HG03159 (cell line): ENCODE measurements around the gene STK32C.
"Not testable (repeated sequence)": the region's sequence is repeated elsewhere in the genome, so short reads cannot be mapped to it uniquely, and the experiment has no call there.

ENCODE experiments used
- ATAC-seq: cut with Tn5 transposase; IDR thresholded peaks from one replicate; pipeline ENCODE4 v1.9.1; 2021; ENCODE audit warnings: mild to moderate bottlenecking, moderate library complexity; ENCODE audit not compliant: unreplicated experiment

STK32C gene

DNA sequence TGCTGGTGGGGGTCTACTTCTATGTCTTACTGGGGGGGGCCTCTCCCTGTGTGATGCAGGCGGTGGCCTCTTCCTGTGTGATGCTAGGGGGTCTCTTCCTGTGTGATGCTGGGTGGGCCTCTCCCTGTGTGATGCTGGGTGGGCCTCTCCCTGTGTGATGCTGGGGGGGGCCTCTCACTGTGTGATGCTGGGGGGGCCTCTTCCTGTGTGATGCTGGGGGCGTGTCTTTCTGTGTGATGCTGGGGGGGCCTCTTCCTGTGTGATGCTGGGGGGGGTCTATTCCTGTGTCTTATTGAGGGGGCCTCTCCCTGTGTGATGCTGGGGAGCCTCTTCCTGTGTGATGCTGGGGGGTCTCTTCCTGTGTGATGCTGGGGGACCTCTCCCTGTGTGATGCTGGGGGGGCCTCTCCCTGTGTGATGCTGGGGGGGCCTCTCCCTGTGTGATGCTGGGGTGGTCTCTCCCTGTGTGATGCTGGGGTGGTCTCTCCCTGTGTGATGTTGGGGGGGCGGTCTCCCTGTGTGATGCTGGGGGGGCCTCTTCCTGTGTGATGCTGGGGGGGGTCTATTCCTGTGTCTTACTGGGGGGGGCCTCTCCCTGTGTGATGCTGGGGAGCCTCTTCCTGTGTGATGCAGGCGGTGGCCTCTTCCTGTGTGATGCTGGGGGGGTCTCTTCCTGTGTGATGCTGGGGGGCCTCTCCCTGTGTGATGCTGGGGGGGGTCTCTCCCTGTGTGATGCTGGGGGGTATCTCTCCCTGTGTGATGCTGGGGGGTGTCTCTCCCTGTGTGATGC lies 146.7 kb downstream of the STK32C start:
- not testable (repeated sequence) for ATAC-seq

DNA sequence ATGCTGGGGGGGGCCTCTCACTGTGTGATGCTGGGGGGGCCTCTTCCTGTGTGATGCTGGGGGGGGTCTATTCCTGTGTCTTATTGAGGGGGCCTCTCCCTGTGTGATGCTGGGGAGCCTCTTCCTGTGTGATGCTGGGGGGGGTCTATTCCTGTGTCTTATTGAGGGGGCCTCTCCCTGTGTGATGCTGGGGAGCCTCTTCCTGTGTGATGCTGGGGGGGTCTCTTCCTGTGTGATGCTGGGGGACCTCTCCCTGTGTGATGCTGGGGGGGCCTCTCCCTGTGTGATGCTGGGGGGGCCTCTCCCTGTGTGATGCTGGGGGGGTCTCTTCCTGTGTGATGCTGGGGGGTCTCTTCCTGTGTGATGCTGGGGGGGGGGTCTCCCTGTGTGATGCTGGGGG lies 147.5 kb downstream of the STK32C start:
- ATAC-seq = not testable (repeated sequence)

DNA sequence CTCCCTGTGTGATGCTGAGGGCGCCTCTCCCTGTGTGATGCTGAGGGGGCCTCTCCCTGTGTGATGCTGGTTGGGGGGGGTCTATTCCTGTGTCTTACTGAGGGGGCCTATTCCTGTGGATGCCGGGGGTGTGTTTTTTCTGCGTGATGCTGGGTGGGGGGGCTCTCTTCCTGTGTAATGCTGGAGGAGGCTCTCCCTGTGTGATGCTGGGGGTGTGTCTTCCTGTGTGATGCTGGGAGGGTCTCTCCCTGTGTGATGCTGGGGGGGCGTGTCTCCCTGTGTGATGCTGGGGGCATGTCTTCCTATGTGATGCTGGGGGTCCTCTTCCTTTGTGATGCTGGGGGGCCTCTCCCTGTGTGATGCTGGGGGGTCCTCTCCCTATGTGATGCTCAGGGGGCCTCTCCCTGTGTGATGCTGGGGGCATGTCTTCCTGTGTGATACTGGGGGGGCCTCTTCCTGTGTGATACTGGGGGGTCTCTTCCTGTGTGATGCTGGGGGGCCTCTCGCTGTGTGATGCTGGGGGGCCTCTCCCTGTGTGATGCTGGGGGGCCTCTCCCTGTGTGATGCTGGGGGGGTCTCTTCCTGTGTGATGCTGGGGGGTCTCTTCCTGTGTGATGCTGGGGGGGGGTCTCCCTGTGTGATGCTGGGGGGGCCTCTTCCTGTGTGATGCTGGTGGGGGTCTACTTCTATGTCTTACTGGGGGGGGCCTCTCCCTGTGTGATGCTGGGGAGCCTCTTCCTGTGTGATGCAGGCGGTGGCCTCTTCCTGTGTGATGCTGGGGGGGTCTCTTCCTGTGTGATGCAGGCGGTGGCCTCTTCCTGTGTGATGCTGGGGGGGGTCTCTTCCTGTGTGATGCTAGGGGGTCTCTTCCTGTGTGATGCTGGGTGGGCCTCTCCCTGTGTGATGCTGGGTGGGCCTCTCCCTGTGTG lies 148.2 kb downstream of the STK32C start:
- not testable (repeated sequence) for ATAC-seq

DNA sequence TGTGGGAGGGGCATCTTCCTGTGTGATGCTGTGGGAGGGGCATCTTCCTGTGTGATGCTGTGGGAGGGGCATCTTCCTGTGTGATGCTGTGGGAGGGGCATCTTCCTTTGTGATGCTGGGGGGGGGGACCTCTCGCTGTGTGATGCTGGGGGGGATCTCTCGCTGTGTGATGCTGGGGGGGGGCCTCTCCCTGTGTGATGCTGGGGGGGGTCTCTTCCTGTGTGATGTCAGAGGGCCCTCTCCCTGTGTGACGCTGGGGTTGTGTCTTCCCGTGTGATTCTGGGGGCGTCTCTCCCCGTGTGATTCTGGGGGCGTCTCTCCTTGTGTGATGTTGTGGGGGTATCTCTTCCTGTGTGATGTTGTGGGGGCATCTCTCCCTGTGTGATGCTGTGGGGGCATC lies 148.9 kb downstream of the STK32C start:
- ATAC-seq = no peak

DNA sequence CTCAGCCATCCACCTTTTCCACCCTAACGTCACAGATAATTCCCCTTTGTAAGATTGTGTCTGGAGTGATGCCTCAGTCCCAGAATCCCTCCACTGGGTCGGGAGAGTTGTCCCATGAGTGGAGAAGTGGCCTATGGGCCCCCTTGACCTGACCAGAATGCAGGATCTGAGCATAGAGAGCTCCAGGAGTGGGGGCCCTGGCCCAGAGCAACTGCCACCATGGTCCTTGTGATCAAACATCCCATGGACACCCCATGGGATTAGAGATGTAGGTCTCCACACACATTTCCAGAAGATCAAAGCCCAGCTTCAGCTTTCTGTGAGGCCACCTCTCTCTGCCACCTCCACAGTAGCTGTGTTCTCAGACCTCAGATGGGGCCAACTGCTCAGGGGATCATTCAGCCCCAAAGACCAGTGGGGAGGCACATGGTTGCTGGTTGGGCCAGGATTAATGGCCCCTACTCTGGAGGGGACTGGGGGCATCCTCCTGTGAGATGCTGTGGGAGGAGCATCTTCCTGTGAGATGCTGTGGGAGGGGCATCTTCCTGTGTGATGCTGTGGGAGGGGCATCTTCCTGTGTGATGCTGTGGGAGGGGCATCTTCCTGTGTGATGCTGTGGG lies 149.5 kb downstream of the STK32C start:
- ATAC-seq = no peak
